ENCODE data around the gene IFI27L2.
A peak's percentile ranks its signal among the peaks of the same experiment; 100 is the strongest.

Gene IFI27L2

GRCh38 chr14:94132285-94132887 is 3.0 kb upstream of the IFI27L2 start:
- no peak overlapping the region for H3K27ac ChIP-seq
- H3K4me3 ChIP-seq (ENCODE audit: low read depth, low read length): no peak overlapping the region
- H3K27me3 ChIP-seq (replicated peaks): no peaks in the 10 kb centered on the region
- no peaks in the 10 kb centered on the region for H3K36me3 ChIP-seq (replicated peaks)
- DNase-seq: peak; percentile 64
- in situ Hi-C loops (cut with HindIII; ENCODE audit: low pct_ligation_motif_present, low sequenced_read_pairs): no loop called here
- TF ChIP-seq CTCF (IDR thresholded peaks at IDR 0.05; ENCODE audit: low read depth, low read length, missing control alignments): peak; percentile 77

GRCh38 chr14:94129758-94130414 is 482 bp upstream of the IFI27L2 start:
- peak; percentile 35 for DNase-seq
- no peak for TF ChIP-seq CTCF (IDR thresholded peaks at IDR 0.05; ENCODE audit: low read depth, low read length, missing control alignments)
- Histone ChIP-seq H3K27me3 (replicated peaks) (no peaks in the 10 kb centered on the region), H3K36me3 (replicated peaks) (no peaks in the 10 kb centered on the region), H3K27ac (no peak overlapping the region), H3K4me3 (ENCODE audit: low read depth, low read length) (peak overlapping the region; percentile 70)
- in situ Hi-C loops (cut with HindIII; ENCODE audit: low pct_ligation_motif_present, low sequenced_read_pairs): no loop called here

- no peak for DNase-seq
- Histone ChIP-seq H3K27me3 (replicated peaks) (no peaks in the 10 kb centered on the region), H3K36me3 (replicated peaks) (no peaks in the 10 kb centered on the region), H3K27ac (no peak overlapping the region), H3K4me3 (ENCODE audit: low read depth, low read length) (no peak overlapping the region)
- in situ Hi-C loops (cut with HindIII; ENCODE audit: low pct_ligation_motif_present, low sequenced_read_pairs): no loop called here
- no peak for TF ChIP-seq CTCF (IDR thresholded peaks at IDR 0.05; ENCODE audit: low read depth, low read length, missing control alignments)
Observed at GRCh38 chr14:94128216-94128839, 1.1 kb downstream of the IFI27L2 start.

- no peak for TF ChIP-seq CTCF (IDR thresholded peaks at IDR 0.05; ENCODE audit: low read depth, low read length, missing control alignments)
- H3K27me3 ChIP-seq (replicated peaks): no peaks in the 10 kb centered on the region
- no peak overlapping the region for H3K4me3 ChIP-seq (ENCODE audit: low read depth, low read length)
- in situ Hi-C loops (cut with HindIII; ENCODE audit: low pct_ligation_motif_present, low sequenced_read_pairs): no loop called here
- no peaks in the 10 kb centered on the region for H3K36me3 ChIP-seq (replicated peaks)
- no peak overlapping the region for H3K27ac ChIP-seq
- no peak for DNase-seq
Observed at GRCh38 chr14:94127330-94127729, 2.1 kb downstream of the IFI27L2 start.

- Histone ChIP-seq H3K27me3 (replicated peaks) (no peaks in the 10 kb centered on the region), H3K27ac (no peak overlapping the region), H3K36me3 (replicated peaks) (no peaks in the 10 kb centered on the region), H3K4me3 (ENCODE audit: low read depth, low read length) (no peak overlapping the region)
- no peak for TF ChIP-seq CTCF (IDR thresholded peaks at IDR 0.05; ENCODE audit: low read depth, low read length, missing control alignments)
- DNase-seq: no peak
- in situ Hi-C loops (cut with HindIII; ENCODE audit: low pct_ligation_motif_present, low sequenced_read_pairs): no loop called here
Observed at GRCh38 chr14:94126800-94127199, 2.6 kb downstream of the IFI27L2 start.
